IMR-90 (cell line): ENCODE data around the gene MARCKSL1. TPM values are rescaled to one million over a fixed set of nuclear protein-coding genes. Genes with fewer than 3 reads are reported as not detected.

Experiments
- ATAC-seq: fragments of 200-7000 bp; cut with Tn5 transposase; 2 replicates; pipeline ENCODE4 v1.9.1; 2020; ENCODE audit warnings: low read depth, mild to moderate bottlenecking, moderate library complexity
- BruUV-seq: library from RNA; stranded (reverse); fragments of 400-500 nt; replicated peaks from 2 replicates; lab custom pipeline; 2021; lab: Mats Ljungman, UMichigan
- CTCF ChIA-PET: fragments of 300-600 bp; formaldehyde crosslinking; extraction: SDS; loops from one replicate; lab custom pipeline; 2021; ENCODE audit warnings: antibody characterized with exemption; lab: Yijun Ruan, JAX
- POLR2A ChIA-PET: fragments of 300-600 bp; sonication (Branson Sonifier 250); formaldehyde crosslinking; loops from one replicate; lab custom pipeline; 2022; ENCODE audit warnings: antibody characterized with exemption; ENCODE audit not compliant: unreplicated experiment; lab: Charles Lee
- DNase-seq: peaks from one replicate; pipeline ENCODE4 v3.0.0; 2013
- H2AFZ ChIP-seq: replicated peaks from 2 replicates; pipeline ENCODE3; 2013; ENCODE audit warnings: low read length, mild to moderate bottlenecking; ENCODE audit not compliant: poor library complexity
- H2AK5ac ChIP-seq: 2 replicates; pipeline ENCODE4 v1.6.1; 2013; ENCODE audit warnings: low read depth, low read length, inconsistent platforms
- H2AK9ac ChIP-seq: replicated peaks from 2 replicates; pipeline ENCODE3; 2013; ENCODE audit warnings: mild to moderate bottlenecking, low read depth, low read length, moderate library complexity; ENCODE audit not compliant: poor library complexity
- H2BK120ac ChIP-seq: 2 replicates; pipeline ENCODE4 v1.6.1; 2013; ENCODE audit warnings: low read depth, low read length, inconsistent platforms
- H2BK15ac ChIP-seq: 3 replicates; pipeline ENCODE4 v1.6.1; 2013; ENCODE audit warnings: low read depth, low read length, inconsistent platforms
- H2BK20ac ChIP-seq: 2 replicates; pipeline ENCODE4 v1.6.1; 2013; ENCODE audit warnings: low read depth, mild to moderate bottlenecking, inconsistent platforms, low read length, moderate library complexity
- H2BK5ac ChIP-seq: 2 replicates; pipeline ENCODE4 v1.6.1; 2013; ENCODE audit warnings: mild to moderate bottlenecking, low read depth, low read length, inconsistent platforms; ENCODE audit not compliant: poor library complexity, severe bottlenecking
- H3K14ac ChIP-seq: replicated peaks from 2 replicates; pipeline ENCODE4 v1.6.1; 2013; ENCODE audit warnings: low read depth, low read length, inconsistent platforms
- H3K18ac ChIP-seq: 2 replicates; pipeline ENCODE4 v1.6.1; 2013; ENCODE audit warnings: low read depth, low read length, control low read depth
- H3K23ac ChIP-seq: 2 replicates; pipeline ENCODE4 v1.6.1; 2013; ENCODE audit warnings: low read depth, low read length, inconsistent platforms
- H3K27ac ChIP-seq: 2 replicates; pipeline ENCODE4 v1.5.1; 2013; ENCODE audit warnings: mild to moderate bottlenecking, control low read depth, low read length; ENCODE audit not compliant: insufficient read depth
- H3K27me3 ChIP-seq: 2 replicates; pipeline ENCODE4 v1.6.1; 2013; ENCODE audit warnings: low read length; ENCODE audit not compliant: control insufficient read depth, insufficient read depth
- H3K36me3 ChIP-seq: 2 replicates; pipeline ENCODE4 v1.6.1; 2013; ENCODE audit warnings: low read length, mixed read lengths; ENCODE audit not compliant: control insufficient read depth, insufficient read depth
- H3K4ac ChIP-seq: 2 replicates; pipeline ENCODE4 v1.6.1; 2013; ENCODE audit warnings: low read depth, low read length, inconsistent platforms
- H3K4me1 ChIP-seq: 2 replicates; pipeline ENCODE4 v1.6.1; 2013; ENCODE audit warnings: low read length, mixed read lengths; ENCODE audit not compliant: control insufficient read depth, insufficient read depth
- H3K4me2 ChIP-seq: 2 replicates; pipeline ENCODE4 v1.6.1; 2013; ENCODE audit warnings: low read depth, mild to moderate bottlenecking, control low read depth, low read length, moderate library complexity
- H3K4me3 ChIP-seq: 2 replicates; pipeline ENCODE4 v1.5.1; 2013; ENCODE audit warnings: low read depth, mild to moderate bottlenecking, control low read depth, low read length, moderate library complexity; ENCODE audit not compliant: insufficient read depth
- H3K56ac ChIP-seq: 2 replicates; pipeline ENCODE4 v1.6.1; 2013; ENCODE audit warnings: low read length, inconsistent platforms; ENCODE audit not compliant: insufficient read depth; ENCODE audit errors: extremely low read depth
- H3K79me1 ChIP-seq, 2 experiments: 2 replicates each; pipeline ENCODE4 v1.6.1; 2013; ENCODE audit warnings: low read length in 2 of 2, inconsistent platforms in 1 of 2, low read depth in 1 of 2
- H3K9ac ChIP-seq: 2 replicates; pipeline ENCODE4 v1.6.1; 2013; ENCODE audit warnings: low read depth, low read length, control low read depth
- H3K9me1 ChIP-seq: 2 replicates; pipeline ENCODE4 v1.6.1; 2013; ENCODE audit warnings: low read length, inconsistent platforms; ENCODE audit not compliant: insufficient read depth
- H3K9me3 ChIP-seq: 2 replicates; pipeline ENCODE4 v1.6.1; 2013; ENCODE audit warnings: low read length; ENCODE audit not compliant: control insufficient read depth, insufficient read depth
- H4K20me1 ChIP-seq: 2 replicates; pipeline ENCODE4 v1.6.1; 2013; ENCODE audit warnings: low read length, inconsistent platforms; ENCODE audit not compliant: insufficient read depth
- H4K5ac ChIP-seq: 2 replicates; pipeline ENCODE4 v1.6.1; 2013; ENCODE audit warnings: mild to moderate bottlenecking, low read depth, low read length, control low read depth
- H4K8ac ChIP-seq, 2 experiments: 2 replicates each; pipeline ENCODE4 v1.6.1; 2013; ENCODE audit warnings: low read depth in 2 of 2, low read length in 2 of 2, control low read depth in 1 of 2, inconsistent platforms in 1 of 2
- H4K91ac ChIP-seq: 2 replicates; pipeline ENCODE4 v1.6.1; 2013; ENCODE audit warnings: low read depth, low read length, inconsistent platforms; ENCODE audit not compliant: insufficient read depth
- BHLHE40 ChIP-seq: fragments of 150-350 bp; IDR thresholded peaks from 2 replicates; pipeline ENCODE4 v1.6.1; 2016; ENCODE audit warnings: mild to moderate bottlenecking, low read depth, low read length
- FOS ChIP-seq: fragments of 150-350 bp; IDR thresholded peaks from 2 replicates; pipeline ENCODE4 v1.6.1; 2016; ENCODE audit warnings: low read depth, low read length
- MAFK ChIP-seq: IDR thresholded peaks from 2 replicates; pipeline ENCODE4 v1.6.1; 2012; ENCODE audit warnings: low read depth, low read length, improper control_type of control experiment
- RAD21 ChIP-seq: IDR thresholded peaks from 2 replicates; pipeline ENCODE4 v1.6.1; 2012; ENCODE audit warnings: low read length, improper control_type of control experiment
- WGBS, 2 experiments: methylation state at CpG; one replicate each; pipeline versions ENCODE4 v1.1.5 to v1.1.7; 2013; ENCODE audit warnings: missing lambda C conversion rate in 2 of 2; ENCODE audit not compliant: insufficient read length in 1 of 2; ENCODE audit errors: extremely low coverage in 2 of 2; 5-methylcytosine and 5-hydroxymethylcytosine counted together
- dilution Hi-C: fragments of 300-500 bp; cut with HindIII; formaldehyde crosslinking; loops from one replicate; pipeline ENCODE4 v1.14.3; 2018; ENCODE audit warnings: low sequenced_read_pairs; ENCODE audit not compliant: unreplicated experiment
- in situ Hi-C: fragments of 300-500 bp; cut with MboI; formaldehyde crosslinking; loops from 3 replicates; pipeline ENCODE4 v1.14.3; 2019; ENCODE audit warnings: low sequenced_read_pairs, inconsistent platforms, mixed read lengths
- intact Hi-C: fragments of 100-400 bp; cut with micrococcal nuclease; formaldehyde crosslinking; loops from 2 replicates; pipeline ENCODE4 v1.10.0; 2022
- polyA plus RNA-seq, 3 experiments: library from polyadenylated mRNA; depleted of rRNA; stranded (reverse); fragments of >200 nt; gene quantifications; 2 replicates each; pipeline ENCODE4 v1.2.3, GENCODE V29; 2012; ENCODE audit warnings: low replicate concordance in 1 of 3
- total RNA-seq: library from RNA; depleted of rRNA; stranded (reverse); fragments of >200 nt; gene quantifications from 2 replicates; pipeline ENCODE4 v1.2.3, GENCODE V29; 2012

Gene MARCKSL1
- total and polyA plus RNA-seq, 2 of the 4 experiments (the other 2 are of a cell fraction), result 37.5 to 218 TPM

- 88% methylated on average over 3 of the region's 17 CpGs; no CpG with 5 or more reads in 1 of the 2 experiments for WGBS, 2 experiments
These were observed 26.7 kb upstream of the MARCKSL1 start, which contains the start of the genes FAM229A and TSSK3 for GRCh38 chr1:32362474-32363313. Gene FAM229A, minus strand, starts transcription at chr1:32362485. Its CDS starts 394 bp downstream, at chr1:32362091. Gene TSSK3, plus strand, starts transcription at chr1:32362539. Its CDS starts 163 bp downstream, at chr1:32362702.

More at GRCh38 chr1:32362474-32363313, 26.7 kb upstream of the MARCKSL1 start, which contains the start of the genes FAM229A and TSSK3:
- Histone ChIP-seq H2BK5ac (no peak within 1 kb of the TSS), H3K56ac (no peak within 1 kb of the TSS), H2AK5ac (no peak within 1 kb of the TSS), H3K14ac (no peak within 1 kb of the TSS), H3K4me1 (no peaks in the 10 kb centered on the region), H2AK9ac (peak within 1 kb of the TSS; percentile 46), H2BK20ac (no peak within 1 kb of the TSS), H3K9ac (no peak within 1 kb of the TSS), H3K23ac (no peak within 1 kb of the TSS; the same call in 1 of the 2 replicates), H2BK15ac (no peak within 1 kb of the TSS), H3K9me3 (no peaks in the 10 kb centered on the region), H3K27ac (no peak within 1 kb of the TSS), H2AFZ (peak within 1 kb of the TSS; percentile 77), H2BK120ac (no peak within 1 kb of the TSS), H3K9me1 (0 out of 2 replicates have a peak, but pooled peaks cover 4% of the 10 kb centered on the region), H4K8ac (peak within 1 kb of the TSS in 1 of 2 experiments; percentile 27; a peak in 1 of 4 replicates), H3K36me3 (peaks cover 33% of the 10 kb centered on the region), H3K18ac (no peak within 1 kb of the TSS), H3K4me3 (no peak within 1 kb of the TSS), H4K5ac (no peak within 1 kb of the TSS), H3K4me2 (no peak within 1 kb of the TSS), H3K79me1 (peaks cover 0 to 3% of the 10 kb centered on the region in 2 experiments; a peak in 1 of 4 replicates), H4K91ac (no peak within 1 kb of the TSS), H3K27me3 (no peaks in the 10 kb centered on the region), H3K4ac (no peak within 1 kb of the TSS; the same call in 1 of the 2 replicates), H4K20me1 (no peaks in the 10 kb centered on the region; the same call in 1 of the 2 replicates)
- TF ChIP-seq RAD21 (no peak), BHLHE40 (no peak), FOS (no peak), MAFK (no peak)
- in situ Hi-C loops (no loop called here), dilution Hi-C loops (no loop called here), intact Hi-C loops (no loop called here)
- no peak for DNase-seq
- no TSS peak for BruUV-seq
- ATAC-seq, result no peak
- CTCF ChIA-PET, result no interaction called here
- POLR2A ChIA-PET, result interaction anchor here (2.1 kb wide), 1 partner anchor 11 kb away, joined by 4 read pairs; no protein-coding TSS in a partner anchor
